A673 (cell line): ENCODE measurements around the gene ESPN. TPM values are rescaled to one million over a fixed set of nuclear protein-coding genes. Genes with fewer than 3 reads are reported as not detected.

Source experiments
- BruUV-seq: library from RNA; stranded (reverse); fragments of 400-500 nt; replicated peaks from 2 replicates; lab custom pipeline; 2021; lab: Mats Ljungman, UMichigan
- CTCF ChIA-PET: fragments of 300-600 bp; sonication (Branson Sonifier 250); formaldehyde crosslinking; loops from one replicate; lab custom pipeline; 2022; ENCODE audit warnings: antibody characterized with exemption; lab: Charles Lee
- POLR2A ChIA-PET: fragments of 300-600 bp; sonication (Branson Sonifier 250); formaldehyde crosslinking; loops from one replicate; lab custom pipeline; 2022; ENCODE audit warnings: antibody characterized with exemption; ENCODE audit not compliant: low non-redundant PET; lab: Charles Lee
- DNase-seq: peaks from one replicate; pipeline ENCODE4 v3.0.0-alpha.2; 2015; ENCODE audit warnings: low spot score
- H3K27ac ChIP-seq: fragments of 200-600 bp; sonication (generic); 2 replicates; pipeline ENCODE4 v1.5.1; 2016; ENCODE audit warnings: mixed run types, low read depth, mild to moderate bottlenecking, mixed read lengths, antibody characterized with exemption, low read length; ENCODE audit not compliant: poor library complexity, severe bottlenecking
- H3K27me3 ChIP-seq: fragments of 200-600 bp; sonication (generic); replicated peaks from 2 replicates; pipeline ENCODE4 v1.6.1; 2017; ENCODE audit warnings: mixed run types, low read depth, mild to moderate bottlenecking, mixed read lengths, antibody characterized with exemption, low read length; ENCODE audit not compliant: insufficient read depth, poor library complexity
- H3K36me3 ChIP-seq: fragments of 200-600 bp; sonication (generic); 2 replicates; pipeline ENCODE4 v1.6.1; 2016; ENCODE audit warnings: mixed run types, mild to moderate bottlenecking, mixed read lengths, antibody characterized with exemption, low read length; ENCODE audit not compliant: insufficient read depth, poor library complexity, severe bottlenecking
- H3K4me1 ChIP-seq: fragments of 200-600 bp; sonication (generic); 2 replicates; pipeline ENCODE4 v1.6.1; 2017; ENCODE audit warnings: mixed run types, mild to moderate bottlenecking, mixed read lengths, antibody characterized with exemption, low read length; ENCODE audit not compliant: insufficient read depth, poor library complexity, severe bottlenecking
- H3K4me3 ChIP-seq: fragments of 200-600 bp; sonication (generic); 2 replicates; pipeline ENCODE4 v1.5.1; 2016; ENCODE audit warnings: low read depth, mixed run types, mild to moderate bottlenecking, mixed read lengths, low read length; ENCODE audit not compliant: poor library complexity, severe bottlenecking
- H3K9me3 ChIP-seq: fragments of 200-600 bp; sonication (generic); 2 replicates; pipeline ENCODE4 v1.6.1; 2016; ENCODE audit warnings: mixed run types, low read depth, mild to moderate bottlenecking, mixed read lengths, antibody characterized with exemption, low read length; ENCODE audit not compliant: poor library complexity, severe bottlenecking
- CTCF ChIP-seq: fragments of 300-800, 200-600 bp; sonication (generic); conservative IDR thresholded peaks from 2 replicates; pipeline ENCODE4 v1.5.1; 2017; ENCODE audit warnings: low read depth, mild to moderate bottlenecking, antibody characterized with exemption, low read length, moderate library complexity, mixed read lengths
- EZH2 ChIP-seq: fragments of 200-600 bp; sonication (generic); IDR thresholded peaks from 2 replicates; pipeline ENCODE4 v1.6.1; 2017; ENCODE audit warnings: borderline replicate concordance, low read depth, mild to moderate bottlenecking, mixed read lengths, antibody characterized with exemption, low read length; ENCODE audit not compliant: poor library complexity, severe bottlenecking
- intact Hi-C: fragments of 100-400 bp; cut with micrococcal nuclease; formaldehyde crosslinking; loops from one replicate; pipeline ENCODE4 v1.10.0; 2022; ENCODE audit not compliant: unreplicated experiment
- total RNA-seq: library from RNA; stranded (reverse); gene quantifications from 2 replicates; pipeline ENCODE4 v1.2.3, GENCODE V29; 2021

ESPN gene
- total RNA-seq, 1 experiment from 2014 or later = not detected

- Histone ChIP-seq H3K4me1 (no peaks in the 10 kb centered on the region), H3K9me3 (no peaks in the 10 kb centered on the region), H3K27me3 (no peaks in the 10 kb centered on the region), H3K4me3 (no peak within 1 kb of the TSS), H3K36me3 (no peaks in the 10 kb centered on the region), H3K27ac (no peak within 1 kb of the TSS)
- intact Hi-C loops = no loop called here
- ChIA-PET POLR2A (no interaction called here), CTCF (no interaction called here)
- no TSS peak for BruUV-seq
- DNase-seq = no peak
- TF ChIP-seq EZH2 (no peak), CTCF (no peak)
Observed at GRCh38 chr1:6466023-6466422, 41.4 kb downstream of the ESPN start, which contains the start of gene TNFRSF25. Gene TNFRSF25 (minus strand): TSS chr1:6466173. CDS start chr1:6466107, 66 bp downstream.

- POLR2A ChIA-PET = no interaction called here
- TF ChIP-seq CTCF = no peak
- no peak for TF ChIP-seq EZH2
- no peaks in the 10 kb centered on the region for H3K36me3 ChIP-seq
- H3K4me3 ChIP-seq = no peak overlapping the region
- H3K4me1 ChIP-seq = no peaks in the 10 kb centered on the region
- intact Hi-C loops = no loop called here
- DNase-seq = no peak
- H3K9me3 ChIP-seq = no peaks in the 10 kb centered on the region
- no peak overlapping the region for H3K27ac ChIP-seq
- BruUV-seq = no TSS peak
- CTCF ChIA-PET = interaction anchor here (0.7 kb wide), 1 partner anchor 19 kb away, joined by 3 read pairs; no protein-coding TSS in a partner anchor
- no peaks in the 10 kb centered on the region for H3K27me3 ChIP-seq
Observed at GRCh38 chr1:6466751-6467150, 42.2 kb downstream of the ESPN start.

GRCh38 chr1:6467224-6467623 lies 42.6 kb downstream of the ESPN start:
- Histone ChIP-seq H3K9me3 (no peaks in the 10 kb centered on the region), H3K36me3 (no peaks in the 10 kb centered on the region), H3K27me3 (no peaks in the 10 kb centered on the region), H3K27ac (no peak overlapping the region), H3K4me1 (no peaks in the 10 kb centered on the region), H3K4me3 (no peak overlapping the region)
- POLR2A ChIA-PET = no interaction called here
- TF ChIP-seq EZH2 = no peak
- no peak for TF ChIP-seq CTCF
- BruUV-seq = no TSS peak
- CTCF ChIA-PET = interaction anchor here (0.7 kb wide), 1 partner anchor 19 kb away, joined by 3 read pairs; no protein-coding TSS in a partner anchor
- intact Hi-C loops = no loop called here
- no peak for DNase-seq
